ENCODE data around the gene LRRC8A. TPM values are rescaled to one million over a fixed set of nuclear protein-coding genes. Genes with fewer than 3 reads are reported as not detected.
"Not testable (repeated sequence)": the region's sequence is repeated elsewhere in the genome, so short reads cannot be mapped to it uniquely, and the experiment has no call there.

Gene LRRC8A
- total RNA-seq, 1 experiment from 2014 or later: 36.7 TPM

GRCh38 chr9:128863647-128864046 is 18.3 kb upstream of the LRRC8A start:
- peak; percentile 77 for DNase-seq (ENCODE audit: low read depth)

GRCh38 chr9:128870128-128870940 is 11.6 kb upstream of the LRRC8A start:
- DNase-seq (ENCODE audit: low read depth): no peak

GRCh38 chr9:128870941-128871265 is 11.0 kb upstream of the LRRC8A start:
- DNase-seq (ENCODE audit: low read depth): not testable (repeated sequence)

GRCh38 chr9:128877852-128878251 is 4.1 kb upstream of the LRRC8A start:
- DNase-seq (ENCODE audit: low read depth): no peak

- peak; percentile 44 for DNase-seq (ENCODE audit: low read depth)
Observed at GRCh38 chr9:128882677-128883603, 1.0 kb downstream of the LRRC8A start.

GRCh38 chr9:128884164-128884563 is 2.2 kb downstream of the LRRC8A start:
- DNase-seq (ENCODE audit: low read depth): no peak

GRCh38 chr9:128885376-128885775 is 3.4 kb downstream of the LRRC8A start:
- DNase-seq (ENCODE audit: low read depth): no peak

- no peak for DNase-seq (ENCODE audit: low read depth)
Observed at GRCh38 chr9:128885798-128886197, 3.9 kb downstream of the LRRC8A start.

GRCh38 chr9:128886211-128886891 is 4.4 kb downstream of the LRRC8A start:
- peak; percentile 66 for DNase-seq (ENCODE audit: low read depth)

- DNase-seq (ENCODE audit: low read depth): no peak
Observed at GRCh38 chr9:128887049-128887448, 5.1 kb downstream of the LRRC8A start.

GRCh38 chr9:128887914-128888350 is 6.0 kb downstream of the LRRC8A start:
- DNase-seq (ENCODE audit: low read depth): peak; percentile 66

GRCh38 chr9:128891321-128892220 is 9.6 kb downstream of the LRRC8A start:
- DNase-seq (ENCODE audit: low read depth): no peak

- peak; percentile 96 for DNase-seq (ENCODE audit: low read depth)
Observed at GRCh38 chr9:128892221-128892921, 10.4 kb downstream of the LRRC8A start.

GRCh38 chr9:128893354-128893753 is 11.4 kb downstream of the LRRC8A start:
- DNase-seq (ENCODE audit: low read depth): peak; percentile 1

- no peak for DNase-seq (ENCODE audit: low read depth)
Observed at GRCh38 chr9:128894764-128895163, 12.8 kb downstream of the LRRC8A start.

GRCh38 chr9:128895556-128895955 is 13.6 kb downstream of the LRRC8A start:
- DNase-seq (ENCODE audit: low read depth): peak; percentile 0

GRCh38 chr9:128898382-128898781 is 16.4 kb downstream of the LRRC8A start:
- no peak for DNase-seq (ENCODE audit: low read depth)

GRCh38 chr9:128898845-128899565 is 17.1 kb downstream of the LRRC8A start:
- no peak for DNase-seq (ENCODE audit: low read depth)

- DNase-seq (ENCODE audit: low read depth): no peak
Observed at GRCh38 chr9:128899566-128900322, 17.8 kb downstream of the LRRC8A start.
